GM04503 (cell line): ENCODE measurements around the gene PPP1R3E.

Experiments
- DNase-seq: peaks from one replicate; pipeline ENCODE4 v3.0.0-alpha.2; 2012; ENCODE audit warnings: low read depth

Gene PPP1R3E

DNA sequence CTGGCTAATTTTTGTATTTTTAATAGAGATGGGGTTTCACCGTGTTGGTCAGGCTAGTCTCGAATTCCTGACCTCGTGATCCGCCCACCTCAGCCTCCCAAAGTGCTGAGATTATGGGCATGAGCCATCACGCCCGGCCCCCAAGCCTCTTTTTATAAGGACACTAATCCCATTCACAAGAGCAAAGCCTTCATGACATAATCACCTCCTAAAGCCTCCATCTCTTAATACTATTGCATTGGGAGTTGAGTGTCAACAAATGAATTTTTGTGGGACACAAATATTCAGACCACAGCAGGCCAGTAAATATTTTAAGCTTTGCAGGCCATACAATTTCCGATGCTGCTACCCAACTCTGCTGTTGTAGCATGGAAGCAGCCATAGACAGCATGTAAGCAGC, 54.1 kb downstream of the PPP1R3E start:
- DNase-seq: peak; percentile 3
